ENCODE data around the gene PDE9A.

The PDE9A gene

DNA sequence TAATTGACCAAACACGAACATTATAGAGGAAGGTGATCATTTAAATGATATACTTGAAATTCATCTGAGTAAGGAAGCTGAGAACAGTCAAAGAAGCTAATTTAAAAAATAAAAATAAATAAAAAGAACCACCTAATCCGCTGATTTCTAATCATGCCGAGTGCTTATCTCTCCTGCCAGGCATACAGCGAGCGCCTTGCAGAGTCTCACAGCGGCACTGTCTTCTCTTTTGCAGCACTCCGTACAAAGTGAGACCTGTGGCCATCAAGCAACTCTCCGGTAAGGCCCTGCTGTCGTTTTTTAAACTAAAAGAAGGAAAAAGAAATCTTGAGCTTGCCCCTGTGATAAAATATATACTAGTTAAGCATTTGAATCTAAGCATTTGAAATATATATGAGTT, 45.3 kb downstream of the PDE9A start:
- no peak for DNase-seq (ENCODE audit: low read depth in 1 of 2, low spot score in 1 of 2)
- no peaks in the 10 kb centered on the region for H3K27me3 ChIP-seq (ENCODE audit: insufficient read depth, poor library complexity, severe bottlenecking)
- TF ChIP-seq, protein P1, sequence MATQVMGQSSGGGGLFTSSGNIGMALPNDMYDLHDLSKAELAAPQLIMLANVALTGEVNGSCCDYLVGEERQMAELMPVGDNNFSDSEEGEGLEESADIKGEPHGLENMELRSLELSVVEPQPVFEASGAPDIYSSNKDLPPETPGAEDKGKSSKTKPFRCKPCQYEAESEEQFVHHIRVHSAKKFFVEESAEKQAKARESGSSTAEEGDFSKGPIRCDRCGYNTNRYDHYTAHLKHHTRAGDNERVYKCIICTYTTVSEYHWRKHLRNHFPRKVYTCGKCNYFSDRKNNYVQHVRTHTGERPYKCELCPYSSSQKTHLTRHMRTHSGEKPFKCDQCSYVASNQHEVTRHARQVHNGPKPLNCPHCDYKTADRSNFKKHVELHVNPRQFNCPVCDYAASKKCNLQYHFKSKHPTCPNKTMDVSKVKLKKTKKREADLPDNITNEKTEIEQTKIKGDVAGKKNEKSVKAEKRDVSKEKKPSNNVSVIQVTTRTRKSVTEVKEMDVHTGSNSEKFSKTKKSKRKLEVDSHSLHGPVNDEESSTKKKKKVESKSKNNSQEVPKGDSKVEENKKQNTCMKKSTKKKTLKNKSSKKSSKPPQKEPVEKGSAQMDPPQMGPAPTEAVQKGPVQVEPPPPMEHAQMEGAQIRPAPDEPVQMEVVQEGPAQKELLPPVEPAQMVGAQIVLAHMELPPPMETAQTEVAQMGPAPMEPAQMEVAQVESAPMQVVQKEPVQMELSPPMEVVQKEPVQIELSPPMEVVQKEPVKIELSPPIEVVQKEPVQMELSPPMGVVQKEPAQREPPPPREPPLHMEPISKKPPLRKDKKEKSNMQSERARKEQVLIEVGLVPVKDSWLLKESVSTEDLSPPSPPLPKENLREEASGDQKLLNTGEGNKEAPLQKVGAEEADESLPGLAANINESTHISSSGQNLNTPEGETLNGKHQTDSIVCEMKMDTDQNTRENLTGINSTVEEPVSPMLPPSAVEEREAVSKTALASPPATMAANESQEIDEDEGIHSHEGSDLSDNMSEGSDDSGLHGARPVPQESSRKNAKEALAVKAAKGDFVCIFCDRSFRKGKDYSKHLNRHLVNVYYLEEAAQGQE (IDR thresholded peaks at IDR 0.05; ENCODE audit: insufficient replicate concordance, low read depth) = no peak
- TF ChIP-seq, protein P2, sequence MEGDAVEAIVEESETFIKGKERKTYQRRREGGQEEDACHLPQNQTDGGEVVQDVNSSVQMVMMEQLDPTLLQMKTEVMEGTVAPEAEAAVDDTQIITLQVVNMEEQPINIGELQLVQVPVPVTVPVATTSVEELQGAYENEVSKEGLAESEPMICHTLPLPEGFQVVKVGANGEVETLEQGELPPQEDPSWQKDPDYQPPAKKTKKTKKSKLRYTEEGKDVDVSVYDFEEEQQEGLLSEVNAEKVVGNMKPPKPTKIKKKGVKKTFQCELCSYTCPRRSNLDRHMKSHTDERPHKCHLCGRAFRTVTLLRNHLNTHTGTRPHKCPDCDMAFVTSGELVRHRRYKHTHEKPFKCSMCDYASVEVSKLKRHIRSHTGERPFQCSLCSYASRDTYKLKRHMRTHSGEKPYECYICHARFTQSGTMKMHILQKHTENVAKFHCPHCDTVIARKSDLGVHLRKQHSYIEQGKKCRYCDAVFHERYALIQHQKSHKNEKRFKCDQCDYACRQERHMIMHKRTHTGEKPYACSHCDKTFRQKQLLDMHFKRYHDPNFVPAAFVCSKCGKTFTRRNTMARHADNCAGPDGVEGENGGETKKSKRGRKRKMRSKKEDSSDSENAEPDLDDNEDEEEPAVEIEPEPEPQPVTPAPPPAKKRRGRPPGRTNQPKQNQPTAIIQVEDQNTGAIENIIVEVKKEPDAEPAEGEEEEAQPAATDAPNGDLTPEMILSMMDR (IDR thresholded peaks at IDR 0.05; ENCODE audit: insufficient read depth, low read length) = no peak
- TF ChIP-seq SPI1 (IDR thresholded peaks at IDR 0.05; ENCODE audit: borderline replicate concordance, low read depth) = no peak
- TF ChIP-seq POLR2AphosphoS5 (IDR thresholded peaks at IDR 0.05; ENCODE audit: low read depth) = no peak
- no peak for TF ChIP-seq GABPA (IDR thresholded peaks at IDR 0.05; ENCODE audit: low read depth)
- no peak overlapping the region for H3K27ac ChIP-seq (replicated peaks)
- no peak overlapping the region for H3K4me3 ChIP-seq (replicated peaks; ENCODE audit: insufficient read depth, low read length)

DNA sequence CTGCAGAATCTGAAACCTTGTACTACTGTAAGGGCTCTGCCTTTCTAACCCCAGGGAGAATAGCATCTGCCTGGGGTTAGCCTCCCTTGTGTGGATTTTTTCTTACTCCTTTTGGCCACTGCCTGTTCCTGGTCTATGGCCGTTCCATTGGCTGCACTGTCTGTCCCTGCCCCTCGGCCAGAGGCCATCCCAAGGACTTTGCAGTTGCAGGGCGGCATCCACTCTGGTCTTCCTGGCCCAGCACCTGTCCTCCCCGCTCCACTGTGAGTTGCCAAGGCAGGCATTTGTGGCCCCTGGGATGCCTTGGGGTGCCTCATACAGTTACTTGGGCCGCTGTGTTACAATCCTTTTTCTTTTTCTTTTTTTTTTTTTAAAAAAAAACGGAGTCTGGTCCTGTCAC, 45.8 kb downstream of the PDE9A start:
- Histone ChIP-seq H3K27ac (replicated peaks) (no peak overlapping the region), H3K4me3 (replicated peaks; ENCODE audit: insufficient read depth, low read length) (no peak overlapping the region), H3K27me3 (ENCODE audit: insufficient read depth, poor library complexity, severe bottlenecking) (no peaks in the 10 kb centered on the region)
- no peak for TF ChIP-seq POLR2AphosphoS5 (IDR thresholded peaks at IDR 0.05; ENCODE audit: low read depth)
- no peak for DNase-seq (ENCODE audit: low read depth in 1 of 2, low spot score in 1 of 2)

DNA sequence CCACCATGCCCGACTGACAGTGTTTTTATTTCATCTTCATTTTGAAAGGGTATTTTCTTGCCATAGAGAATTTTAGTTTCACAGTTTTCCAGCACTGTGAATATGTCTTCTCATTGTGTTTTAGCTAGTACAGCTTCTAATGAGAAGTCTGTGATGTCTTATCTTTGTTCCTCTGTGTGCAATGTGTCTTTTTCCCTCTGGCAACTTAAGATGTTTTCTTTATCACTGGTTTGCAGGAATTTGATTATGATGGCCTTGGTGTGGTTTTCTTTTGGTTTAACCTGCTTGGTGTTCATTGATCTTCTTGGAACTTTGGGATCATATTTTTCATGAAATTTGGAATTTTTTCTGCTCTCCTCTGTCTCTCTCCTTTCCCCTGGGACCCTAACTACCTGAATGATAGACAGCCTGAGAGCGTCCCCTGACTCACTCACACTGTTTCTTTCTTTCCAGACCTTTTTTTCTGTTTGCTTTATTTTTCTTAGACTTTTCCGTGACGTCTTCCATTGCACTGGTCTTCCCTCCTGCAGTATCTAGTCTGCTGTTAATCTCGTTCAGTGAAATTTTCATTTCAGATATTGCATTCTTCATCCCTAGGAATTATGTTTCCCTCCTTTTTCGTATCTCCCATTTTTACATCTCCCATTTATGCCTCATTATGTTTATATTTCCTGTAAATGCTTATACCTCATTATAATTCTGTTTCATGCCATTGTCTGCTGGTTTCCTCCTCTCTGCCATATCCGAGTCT, 48.5 kb downstream of the PDE9A start:
- no peaks in the 10 kb centered on the region for H3K27me3 ChIP-seq (ENCODE audit: insufficient read depth, poor library complexity, severe bottlenecking)
- no peak for DNase-seq (ENCODE audit: low read depth in 1 of 2, low spot score in 1 of 2)
- H3K4me3 ChIP-seq (replicated peaks; ENCODE audit: insufficient read depth, low read length) = no peak overlapping the region
- H3K27ac ChIP-seq (replicated peaks) = no peak overlapping the region
- TF ChIP-seq SPI1 (IDR thresholded peaks at IDR 0.05; ENCODE audit: borderline replicate concordance, low read depth) (no peak), GABPA (IDR thresholded peaks at IDR 0.05; ENCODE audit: low read depth) (no peak), POLR2AphosphoS5 (IDR thresholded peaks at IDR 0.05; ENCODE audit: low read depth) (no peak)
- TF ChIP-seq, protein P2 (IDR thresholded peaks at IDR 0.05; ENCODE audit: insufficient read depth, low read length) = no peak
- TF ChIP-seq, protein P1 (IDR thresholded peaks at IDR 0.05; ENCODE audit: insufficient replicate concordance, low read depth) = no peak

DNA sequence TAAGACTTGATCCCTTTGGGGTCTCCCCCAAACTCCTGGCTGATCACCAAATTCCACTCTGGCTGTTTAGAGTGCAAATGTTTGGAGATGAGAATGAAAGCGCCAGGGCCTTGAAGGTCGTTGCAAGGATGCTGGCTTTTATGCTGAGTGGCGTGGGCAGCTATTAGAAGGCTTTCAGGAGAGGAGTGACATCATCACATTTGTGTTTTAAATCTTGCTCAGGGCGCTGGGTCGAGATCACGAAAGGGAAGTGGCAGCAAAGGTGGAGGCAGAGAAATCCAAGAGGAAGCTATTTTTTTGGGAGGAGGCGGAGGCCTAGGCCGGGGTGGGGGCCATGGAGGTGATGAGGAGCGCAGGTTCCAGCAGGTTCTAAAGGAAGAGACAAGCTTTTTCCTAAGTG, 49.3 kb downstream of the PDE9A start:
- Histone ChIP-seq H3K4me3 (replicated peaks; ENCODE audit: insufficient read depth, low read length) (no peak overlapping the region), H3K27me3 (ENCODE audit: insufficient read depth, poor library complexity, severe bottlenecking) (no peaks in the 10 kb centered on the region), H3K27ac (replicated peaks) (no peak overlapping the region)
- TF ChIP-seq, protein P1 (IDR thresholded peaks at IDR 0.05; ENCODE audit: insufficient replicate concordance, low read depth) = no peak
- TF ChIP-seq POLR2AphosphoS5 (IDR thresholded peaks at IDR 0.05; ENCODE audit: low read depth) (no peak), SPI1 (IDR thresholded peaks at IDR 0.05; ENCODE audit: borderline replicate concordance, low read depth) (no peak), GABPA (IDR thresholded peaks at IDR 0.05; ENCODE audit: low read depth) (no peak)
- TF ChIP-seq, protein P2 (IDR thresholded peaks at IDR 0.05; ENCODE audit: insufficient read depth, low read length) = no peak
- DNase-seq (ENCODE audit: low read depth in 1 of 2, low spot score in 1 of 2) = no peak
